Measurements from ENCODE around the gene CLSTN2.

- TF ChIP-seq POLR2A (IDR thresholded peaks at IDR 0.05) (no peak), CTCF (IDR thresholded peaks at IDR 0.05) (no peak)
Measured at GRCh38 chr3:140521751-140522445, 586.9 kb downstream of the CLSTN2 start.

Data from prostate gland (tissue), 2 donors.